Forelimb muscle (tissue), 1 donor: Measurements from ENCODE around the gene CCNL2. TPM values are rescaled to one million over a fixed set of nuclear protein-coding genes. Genes with fewer than 3 reads are reported as not detected.
"Not testable (repeated sequence)": the region's sequence is repeated elsewhere in the genome, so short reads cannot be mapped to it uniquely, and the experiment has no call there.

Source experiments
- DNase-seq: peaks from one replicate; pipeline ENCODE4 v3.0.0-alpha.2; 2013; ENCODE audit warnings: low read depth
- polyA plus RNA-seq: library from polyadenylated mRNA; unstranded; fragments of 120-200 nt; gene quantifications from one replicate; pipeline ENCODE4 v1.2.1, GENCODE V29; 2013; ENCODE audit not compliant: insufficient read length

CCNL2 gene
- polyA plus RNA-seq, 1 donor: 169 TPM

GRCh38 chr1:1432274-1432950, 33.3 kb upstream of the CCNL2 start:
- DNase-seq: no peak

DNA sequence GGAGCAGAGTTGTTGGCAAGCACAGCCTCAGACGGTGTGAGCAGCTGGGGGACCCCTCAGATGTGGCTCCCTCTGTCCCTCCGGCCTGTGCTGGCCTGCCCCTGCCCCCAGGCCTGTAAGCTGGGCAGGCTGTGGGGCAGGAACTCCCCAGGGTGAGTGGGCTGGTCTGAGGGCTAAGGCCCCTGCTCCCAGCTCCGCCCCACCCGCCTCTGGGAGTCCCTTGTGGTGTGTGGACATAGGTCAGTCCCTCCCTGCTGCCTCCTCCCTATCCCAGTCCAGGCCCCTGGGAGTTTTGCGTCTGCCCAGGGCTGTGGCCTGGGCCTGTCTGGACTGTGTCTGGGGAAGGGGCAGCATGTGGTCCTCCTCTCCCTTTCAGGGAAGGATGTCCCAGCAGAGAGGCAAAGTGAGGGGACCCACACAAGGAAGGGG, 32.7 kb upstream of the CCNL2 start:
- no peak for DNase-seq

- DNase-seq: no peak
These were observed 32.1 kb upstream of the CCNL2 start for GRCh38 chr1:1430992-1431844.

- no peak for DNase-seq
These were observed 31.2 kb upstream of the CCNL2 start for GRCh38 chr1:1430114-1430982.

DNA sequence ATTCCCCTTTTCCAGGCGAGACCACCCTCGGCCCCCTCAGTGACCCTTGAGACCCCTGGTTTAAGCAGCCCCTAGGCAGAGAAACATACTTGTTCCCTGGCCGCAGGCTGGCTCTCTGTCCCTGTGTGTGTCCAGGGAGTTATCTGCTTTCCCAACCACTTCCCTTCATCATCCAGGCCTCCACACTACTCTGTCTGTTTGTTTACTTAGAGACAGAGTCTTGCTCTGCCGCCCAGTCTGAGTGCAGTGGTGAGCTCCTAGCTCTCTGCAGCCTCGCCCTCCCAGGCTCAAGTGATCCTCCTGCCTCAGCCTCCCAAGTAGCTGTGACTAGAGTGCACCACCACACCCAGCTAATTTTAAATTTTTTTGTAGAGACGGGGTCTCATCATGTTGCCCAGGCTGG, 30.5 kb upstream of the CCNL2 start:
- DNase-seq: no peak

- not testable (repeated sequence) for DNase-seq
These were observed 29.8 kb upstream of the CCNL2 start for GRCh38 chr1:1428967-1429366.

DNA sequence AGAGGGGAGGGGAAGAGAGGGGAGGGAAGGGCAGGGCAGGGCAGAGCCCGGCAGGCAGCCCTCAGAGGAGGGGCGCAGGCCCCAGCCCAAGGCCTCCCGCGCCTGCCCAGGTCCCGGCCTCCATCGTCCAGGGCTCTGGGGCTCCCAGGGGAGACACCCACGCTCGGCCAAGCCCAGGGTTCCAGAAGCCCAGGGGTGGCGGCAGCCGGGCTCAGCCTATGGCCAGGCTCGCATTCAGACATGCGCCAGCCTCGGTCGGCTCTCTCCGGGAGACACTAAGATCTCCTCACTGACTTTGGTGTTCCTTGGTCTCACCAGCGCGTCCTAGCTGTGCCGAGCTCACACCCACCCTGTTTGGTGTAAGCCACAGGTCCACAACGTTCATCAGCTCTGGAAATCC, 29.0 kb upstream of the CCNL2 start:
- no peak for DNase-seq

DNA sequence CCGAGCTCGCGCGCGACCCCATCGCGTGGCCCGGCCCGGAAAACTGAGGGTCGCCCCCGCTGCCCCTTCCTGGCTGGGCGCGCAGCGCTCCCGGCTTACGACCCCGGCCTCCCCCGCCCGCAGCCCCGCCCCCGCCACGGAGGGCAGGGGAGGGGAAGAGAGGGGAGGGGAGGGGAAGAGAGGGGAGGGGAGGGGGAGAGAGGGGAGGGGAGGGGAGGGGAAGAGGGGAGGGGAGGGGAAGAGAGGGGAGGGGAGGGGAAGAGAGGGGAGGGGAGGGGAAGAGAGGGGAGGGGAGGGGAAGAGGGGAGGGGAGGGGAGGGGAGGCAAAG, 28.6 kb upstream of the CCNL2 start:
- no peak for DNase-seq

GRCh38 chr1:1427106-1427819, 28.1 kb upstream of the CCNL2 start:
- DNase-seq: no peak

- no peak for DNase-seq
These were observed 27.5 kb upstream of the CCNL2 start for GRCh38 chr1:1426496-1427105.

DNA sequence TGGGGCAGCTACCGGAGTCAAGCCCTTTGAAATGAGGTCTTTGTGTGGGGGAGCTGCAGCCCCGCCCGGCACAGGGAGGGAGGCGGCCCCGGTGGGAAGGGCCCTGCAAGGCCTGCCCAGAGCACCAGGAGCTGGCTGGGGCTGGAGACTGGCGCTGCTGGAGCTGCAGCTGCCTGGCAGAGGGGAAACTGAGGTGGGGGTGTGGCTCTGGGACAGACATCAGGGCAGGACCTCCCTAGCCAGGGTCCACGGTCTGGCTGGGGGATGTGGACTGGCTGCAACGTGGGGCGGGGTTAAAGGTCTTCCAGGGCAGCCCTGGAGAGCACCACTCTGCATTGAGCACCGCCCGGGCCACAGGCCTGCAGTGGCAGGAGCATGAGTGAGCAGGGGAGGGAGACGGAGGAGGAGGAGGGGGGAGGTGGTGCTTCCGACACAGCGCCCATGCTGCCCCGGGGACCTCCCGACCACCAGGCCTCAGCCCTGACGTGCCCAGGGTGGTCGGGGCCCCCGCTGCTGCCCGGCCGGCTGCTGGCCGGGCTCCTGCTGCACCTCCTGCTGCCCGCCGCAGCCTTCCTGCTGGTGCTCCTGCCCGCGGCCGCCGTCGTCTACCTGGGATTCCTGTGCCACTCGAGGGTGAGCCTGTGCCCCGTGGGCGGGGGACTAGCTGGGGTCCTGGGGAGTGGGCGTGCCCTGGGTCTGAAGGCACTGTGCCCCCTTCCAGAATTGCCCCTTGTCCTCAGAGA, 26.8 kb upstream of the CCNL2 start:
- no peak for DNase-seq

DNA sequence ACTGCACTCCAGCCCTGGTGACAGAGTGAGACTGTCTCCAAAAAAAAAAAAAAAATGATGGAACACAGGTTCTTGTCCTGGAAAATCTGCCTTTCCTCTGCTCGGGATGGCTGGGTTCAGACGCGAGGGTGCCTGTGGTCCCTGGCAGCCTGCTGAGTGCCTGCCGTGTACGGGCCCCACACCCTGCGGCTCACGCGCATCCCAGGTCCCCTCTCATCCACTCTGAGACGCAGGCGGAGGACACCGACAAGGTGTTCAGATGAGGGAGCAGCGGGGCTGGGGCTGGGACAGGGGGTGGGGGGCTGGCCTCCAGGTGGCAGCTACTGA, 26.3 kb upstream of the CCNL2 start:
- no peak for DNase-seq

- no peak for DNase-seq
These were observed 25.6 kb upstream of the CCNL2 start for GRCh38 chr1:1424707-1425106.

- DNase-seq: no peak
These were observed 24.1 kb upstream of the CCNL2 start for GRCh38 chr1:1423245-1423597.

- no peak for DNase-seq
These were observed 23.5 kb upstream of the CCNL2 start for GRCh38 chr1:1422465-1423244.

DNA sequence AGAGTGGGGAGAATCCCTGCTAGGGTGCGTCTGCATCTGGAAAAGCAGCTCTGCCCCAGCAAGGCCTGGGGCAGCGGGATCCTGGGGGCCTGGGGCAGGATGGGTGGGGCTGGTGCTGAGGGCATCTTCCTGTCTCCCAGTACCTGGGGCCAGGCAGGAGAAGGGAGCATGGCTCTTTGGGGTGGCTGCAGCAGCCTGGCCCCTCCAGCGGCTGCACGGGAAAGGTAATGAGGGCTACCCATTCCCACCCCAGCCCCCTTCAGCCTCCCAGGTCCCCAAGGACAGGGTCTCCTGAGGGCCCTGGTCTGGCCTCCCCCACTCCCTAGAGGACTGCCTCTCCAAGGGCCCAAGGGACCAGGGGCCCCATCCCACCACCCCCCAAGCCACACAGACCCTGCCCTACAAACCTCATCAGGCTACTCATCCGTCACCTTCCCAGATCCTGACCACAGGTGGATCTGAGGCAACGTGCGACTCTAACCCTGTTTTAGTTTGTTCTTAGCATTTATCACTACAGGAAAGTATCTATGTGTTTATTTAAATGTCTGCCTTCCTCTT, 22.9 kb upstream of the CCNL2 start:
- no peak for DNase-seq

DNA sequence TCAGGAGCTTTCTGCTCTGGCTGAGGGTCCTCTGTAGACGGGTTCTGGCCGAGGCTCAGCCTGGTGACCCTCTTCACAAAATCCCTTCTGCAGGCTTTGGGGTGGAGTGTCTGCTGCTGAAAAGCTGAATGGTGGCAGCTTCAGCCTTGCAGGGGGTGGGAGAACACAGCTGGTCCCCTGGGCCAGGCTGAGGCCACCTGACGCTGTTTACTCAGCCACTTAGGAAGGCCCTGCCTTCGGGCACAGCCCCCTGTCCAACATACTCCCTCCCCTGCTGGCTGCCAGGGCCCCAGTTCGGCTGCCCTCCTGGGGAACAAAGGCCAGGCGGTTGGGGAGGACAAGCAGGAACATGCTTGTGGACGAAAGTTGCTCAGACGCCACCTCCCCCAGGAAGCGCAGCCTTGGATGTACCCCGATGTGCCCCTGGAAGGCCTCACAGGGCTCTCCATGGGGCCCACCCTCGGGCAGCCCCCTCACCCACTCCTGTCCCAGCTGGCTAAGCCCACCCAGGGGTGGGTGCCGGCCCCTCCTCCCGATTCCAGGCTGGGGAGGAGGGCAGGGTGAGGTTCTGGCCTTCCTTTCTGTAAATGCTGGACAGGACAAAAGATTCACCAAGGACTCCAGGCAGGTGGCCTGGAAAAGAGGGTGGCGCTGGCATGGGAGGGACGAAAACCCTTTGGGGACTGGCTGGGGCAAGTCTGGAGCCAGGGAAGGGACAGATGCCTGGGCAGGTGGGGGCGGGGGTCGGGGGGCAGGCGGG, 22.2 kb upstream of the CCNL2 start, which contains the start of gene ANKRD65:
Gene ANKRD65 (minus strand): TSS at position 130 of the 760 bp plus-strand sequence. CDS start 271 bp downstream, outside the sequence.
- no peak for DNase-seq

GRCh38 chr1:1420654-1421141, 21.6 kb upstream of the CCNL2 start:
- DNase-seq: no peak
